ENCODE data around the gene FAM227A. TPM values are rescaled to one million over a fixed set of nuclear protein-coding genes. Genes with fewer than 3 reads are reported as not detected.

FAM227A gene
- total and polyA plus RNA-seq, 4 donors: 0.01 to 0.42 (median 0.04) TPM

- TF ChIP-seq ZBTB33 (IDR thresholded peaks at IDR 0.05): no peak
- no peak for TF ChIP-seq FOXA1 (IDR thresholded peaks at IDR 0.05)
- no peak for TF ChIP-seq FOXA2 (IDR thresholded peaks at IDR 0.05)
- no peak for TF ChIP-seq RXRA (IDR thresholded peaks at IDR 0.05)
- no peak for TF ChIP-seq HNF4A (conservative IDR thresholded peaks at IDR 0.05)
- TF ChIP-seq RAD21 (IDR thresholded peaks at IDR 0.05): no peak
- TF ChIP-seq EGR1 (IDR thresholded peaks at IDR 0.05; ENCODE audit: low read depth in 2 of 2): no peak
- no peak for TF ChIP-seq YY1 (IDR thresholded peaks at IDR 0.05)
- TF ChIP-seq JUND (IDR thresholded peaks at IDR 0.05): no peak
- TF ChIP-seq HNF4G (IDR thresholded peaks at IDR 0.05): no peak
Measured at GRCh38 chr22:38607680-38608079, 48.5 kb downstream of the FAM227A start (continued).

- Histone ChIP-seq H3K9me3 (ENCODE audit: control insufficient read depth in 4 of 4, low read length in 3 of 4) (no peaks in the 10 kb centered on the region), H3K9ac (ENCODE audit: low read depth in 1 of 2, low read length in 2 of 2) (no peak overlapping the region), H3K4me3 (ENCODE audit: low read depth in 1 of 3, low read length in 3 of 3) (no peak overlapping the region), H3K4me1 (ENCODE audit: control insufficient read depth in 4 of 4, insufficient read depth in 4 of 4, low read length in 3 of 4) (no peaks in the 10 kb centered on the region), H3K27ac (ENCODE audit: low read depth in 1 of 2, low read length in 2 of 2) (no peak overlapping the region), H3K27me3 (ENCODE audit: control insufficient read depth in 4 of 4, insufficient read depth in 4 of 4, low read length in 3 of 4) (no peaks in the 10 kb centered on the region), H3K36me3 (ENCODE audit: control insufficient read depth in 4 of 4, insufficient read depth in 3 of 4, low read depth in 1 of 4, low read length in 3 of 4) (peaks cover 0 to 1% (median 0%) of the 10 kb centered on the region in 4 donors)
- no peak for DNase-seq (ENCODE audit: low spot score)
- WGBS: 88% methylated on average over 1 of the region's 1 CpG
- TF ChIP-seq ZBTB33 (IDR thresholded peaks at IDR 0.05) (no peak), YY1 (IDR thresholded peaks at IDR 0.05) (no peak), SP1 (IDR thresholded peaks at IDR 0.05) (no peak), CTCF (IDR thresholded peaks at IDR 0.05; ENCODE audit: low read depth, low read length, missing input control) (no peak), MAX (IDR thresholded peaks at IDR 0.05) (no peak), RXRA (IDR thresholded peaks at IDR 0.05) (no peak), NR2F2 (IDR thresholded peaks at IDR 0.05) (no peak)
Measured at GRCh38 chr22:38602166-38602565, 54.0 kb downstream of the FAM227A start.

GRCh38 chr22:38601221-38601764 lies 54.9 kb downstream of the FAM227A start:
- Histone ChIP-seq H3K27ac (ENCODE audit: low read depth in 1 of 2, low read length in 2 of 2) (no peak overlapping the region), H3K4me3 (ENCODE audit: low read depth in 1 of 3, low read length in 3 of 3) (no peak overlapping the region), H3K9me3 (ENCODE audit: control insufficient read depth in 4 of 4, low read length in 3 of 4) (no peaks in the 10 kb centered on the region), H3K27me3 (ENCODE audit: control insufficient read depth in 4 of 4, insufficient read depth in 4 of 4, low read length in 3 of 4) (no peaks in the 10 kb centered on the region), H3K9ac (ENCODE audit: low read depth in 1 of 2, low read length in 2 of 2) (no peak overlapping the region), H3K36me3 (ENCODE audit: control insufficient read depth in 4 of 4, insufficient read depth in 3 of 4, low read depth in 1 of 4, low read length in 3 of 4) (peaks cover 0 to 1% (median 0%) of the 10 kb centered on the region in 4 donors), H3K4me1 (ENCODE audit: control insufficient read depth in 4 of 4, insufficient read depth in 4 of 4, low read length in 3 of 4) (no peaks in the 10 kb centered on the region)
- whole genome bisulfite sequencing: 79% methylated on average over 2 of the region's 2 CpGs
- TF ChIP-seq ZBTB33 (IDR thresholded peaks at IDR 0.05): no peak
- DNase-seq (ENCODE audit: low spot score): no peak

Data from liver (tissue), 9 donors.